Heart left ventricle (tissue), 16 donors: Measurements from ENCODE around the gene SPOCK1. TPM values are rescaled to one million over a fixed set of nuclear protein-coding genes. Genes with fewer than 3 reads are reported as not detected.

Experiments used
- ATAC-seq, 4 donors: fragments of 200-7000 bp; cut with Tn5 transposase; one replicate each; pipeline ENCODE4 v1.9.1; 2020 to 2022; ENCODE audit warnings: moderate library complexity in 4 of 4, mild to moderate bottlenecking in 3 of 4, moderate number of reproducible peaks in 1 of 4
- DNase-seq, 5 donors: peaks; one replicate each; pipeline ENCODE4 v3.0.0-alpha.2; 2020
- H3K27ac ChIP-seq, 12 donors: fragments of 200-600 bp; sonication (generic) in 4 of 12; one replicate each; pipeline versions ENCODE4 v1.5.0 to v1.8.0; 2016 to 2022; ENCODE audit warnings: mild to moderate bottlenecking in 2 of 12
- H3K27me3 ChIP-seq, 9 donors: fragments of 200-600 bp; sonication (generic) in 2 of 9; one replicate each; pipeline versions ENCODE4 v1.5.1 to v1.8.0; 2016 to 2022; ENCODE audit warnings: mild to moderate bottlenecking in 3 of 9
- H3K36me3 ChIP-seq, 9 donors: fragments of 200-600 bp; sonication (generic) in 2 of 9; one replicate each; pipeline versions ENCODE4 v1.5.0 to v1.8.0; 2018 to 2022; ENCODE audit warnings: mild to moderate bottlenecking in 2 of 9
- H3K4me1 ChIP-seq, 12 donors: fragments of 200-600 bp; sonication (generic) in 4 of 12; one replicate each; pipeline versions ENCODE4 v1.5.0 to v1.8.0; 2016 to 2022; ENCODE audit warnings: mild to moderate bottlenecking in 3 of 12
- H3K4me3 ChIP-seq, 12 donors: fragments of 200-600 bp; sonication (generic) in 4 of 12; one replicate each; pipeline versions ENCODE4 v1.5.0 to v1.8.0; 2017 to 2022; ENCODE audit warnings: mild to moderate bottlenecking in 9 of 12, moderate library complexity in 4 of 12
- H3K9me3 ChIP-seq, 12 donors: fragments of 200-600 bp; sonication (generic) in 4 of 12; one replicate each; pipeline versions ENCODE4 v1.5.0 to v1.8.0; 2016 to 2022; ENCODE audit warnings: mild to moderate bottlenecking in 1 of 12
- CTCF ChIP-seq, 12 donors: fragments of 200-600 bp; sonication (generic) in 4 of 12; IDR thresholded peaks; one replicate each; pipeline versions ENCODE4 v1.5.0 to v1.8.0; 2018 to 2022; ENCODE audit warnings: antibody characterized with exemption in 12 of 12, mild to moderate bottlenecking in 5 of 12
- POLR2A ChIP-seq, 2 donors: fragments of 450-650 bp; IDR thresholded peaks; one replicate each; pipeline ENCODE4 v1.6.1; 2017; ENCODE audit warnings: antibody characterized with exemption in 2 of 2, mild to moderate bottlenecking in 2 of 2, moderate library complexity in 2 of 2
- WGBS, 4 donors: extraction: QIAGEN DNeasy Blood & Tissue Kit in 2 of 4; methylation state at CpG; one replicate each; pipeline versions ENCODE4 v1.1.5 to v1.1.7; 2013 to 2018; 5-methylcytosine and 5-hydroxymethylcytosine counted together
- intact Hi-C, 10 donors: fragments of 100-400 bp; cut with DNase I; formaldehyde crosslinking; loops; one replicate each; pipeline versions ENCODE4 v1.11.1 to v1.14.2; 2022
- polyA plus RNA-seq, 2 donors: library from polyadenylated mRNA; stranded (reverse); fragments of 200-250 nt; gene quantifications; one replicate each; pipeline ENCODE4 v1.2.3, GENCODE V29; 2013
- total RNA-seq, 9 donors: library from RNA; depleted of rRNA in 2 of 9; stranded (reverse); fragments of >200 nt in 2 of 9; fragmentation: NEBNext Ultra II Directional in 3 of 9; extraction: Animal tissue kit (Norgen Biotek cat#: 25700) in 3 of 9; gene quantifications; one replicate each; pipeline versions ENCODE4 v1.1.0 to v1.2.4, GENCODE V29; 2016 to 2023
- donor health status: ischemic (EF 13 %, LVEDD 7.1; RV severe dilation, severe dysfunction).
- donor health status: healthy with polysubstance abuse.
- donor health status: DM: no; HTN: yes; CAD: no.
- donor health status: DM: no; HTN: no; CAD: no.
- donor health status: ischemic (EF 25% LVEDD 6.9; RV normal size, moderate dysfunction).
- donor health status: ischemic (EF 25% LVEDD 5.7; RV mildly dilated, moderate dysfunction).
- donor health status: healthy.
- donor health status: DM: yes; HTN: yes; CAD: no.
- donor health status: ischemic (EF 35%, LVEDD 5.7; RV mildly dilated, moderate dysfunction).
- donor health status: nonischemic (EF 11% LVEDD 7.7; RV severe dilation, severe dysfunction).
- donor health status: DM: yes; HTN: yes; CAD: no.
- donor health status: PGD.
- donor health status: ischemic (EF 29% LVEDD 5.4; RV normal size, mild dysfunction).
- donor health status: nonischemic (EF 23%, LVEDD 6.1; RV moderate dilation, normal function).

SPOCK1 gene
- total and polyA plus RNA-seq, 11 donors, result 7.8 to 51.2 (median 19.9) TPM

GRCh38 chr5:137438932-137439331 is 60.2 kb downstream of the SPOCK1 start:
- DNase-seq (no peak), ATAC-seq (no peak)
- intact Hi-C loops, result no loop called here
- no peaks in the 10 kb centered on the region for H3K27me3 ChIP-seq
- H3K27ac ChIP-seq, result no peak overlapping the region
- WGBS, 4 donors, result 61 to 79% (median 77%) methylated on average over 2 of the region's 2 CpGs
- TF ChIP-seq CTCF (IDR thresholded peaks at IDR 0.05) (no peak), POLR2A (IDR thresholded peaks at IDR 0.05) (no peak)
- H3K4me1 ChIP-seq, result no peaks in the 10 kb centered on the region
- H3K36me3 ChIP-seq, result no peaks in the 10 kb centered on the region
- H3K4me3 ChIP-seq, result no peak overlapping the region
- no peaks in the 10 kb centered on the region for H3K9me3 ChIP-seq

- H3K36me3 ChIP-seq, result no peaks in the 10 kb centered on the region
- H3K27me3 ChIP-seq, result no peaks in the 10 kb centered on the region
- no peaks in the 10 kb centered on the region for H3K9me3 ChIP-seq
- H3K4me1 ChIP-seq, result no peaks in the 10 kb centered on the region
- WGBS, 4 donors, result 46 to 62% (median 56%) methylated on average over 1 of the region's 1 CpG
- intact Hi-C loops, result no loop called here
- DNase-seq, result no peak
- no peak for TF ChIP-seq POLR2A (IDR thresholded peaks at IDR 0.05)
- TF ChIP-seq CTCF (IDR thresholded peaks at IDR 0.05), result no peak
- no peak for ATAC-seq
- no peak overlapping the region for H3K4me3 ChIP-seq
- no peak overlapping the region for H3K27ac ChIP-seq
These were observed 61.4 kb downstream of the SPOCK1 start for GRCh38 chr5:137437774-137438173.

GRCh38 chr5:137433539-137433938 is 65.6 kb downstream of the SPOCK1 start:
- ATAC-seq (peak in 2 of 4 donors; percentile 45 to 77), DNase-seq (no peak)
- Histone ChIP-seq H3K27ac (no peak overlapping the region), H3K9me3 (no peaks in the 10 kb centered on the region), H3K4me1 (no peaks in the 10 kb centered on the region), H3K36me3 (no peaks in the 10 kb centered on the region), H3K27me3 (no peaks in the 10 kb centered on the region), H3K4me3 (no peak overlapping the region)
- no peak for TF ChIP-seq CTCF (IDR thresholded peaks at IDR 0.05)
- no peak for TF ChIP-seq POLR2A (IDR thresholded peaks at IDR 0.05)
- intact Hi-C loops, result no loop called here
- 79 to 100% (median 97%) methylated on average over 2 of the region's 2 CpGs for WGBS, 4 donors

- Histone ChIP-seq H3K9me3 (no peaks in the 10 kb centered on the region), H3K27ac (no peak overlapping the region), H3K27me3 (no peaks in the 10 kb centered on the region), H3K4me1 (no peaks in the 10 kb centered on the region), H3K36me3 (no peaks in the 10 kb centered on the region), H3K4me3 (no peak overlapping the region)
- DNase-seq (no peak), ATAC-seq (no peak)
- WGBS, 4 donors, result 40 to 44% (median 42%) methylated on average over 2 of the region's 2 CpGs
- intact Hi-C loops, result no loop called here
- TF ChIP-seq CTCF (IDR thresholded peaks at IDR 0.05) (no peak), POLR2A (IDR thresholded peaks at IDR 0.05) (no peak)
These were observed 66.8 kb downstream of the SPOCK1 start for GRCh38 chr5:137432376-137432775.
